ENCODE results near the gene STX8. TPM values are rescaled to one million over a fixed set of nuclear protein-coding genes. Genes with fewer than 3 reads are reported as not detected.

Gene STX8
- 101 and 108 TPM in 2 replicates for total RNA-seq

GRCh38 chr17:9575381-9576101 lies at the start of gene STX8:
Gene STX8, minus strand, starts transcription at chr17:9575820. Its CDS starts 12 bp downstream, at chr17:9575808.

GRCh38 chr17:9576521-9577372 lies 1.1 kb upstream of the STX8 start, which contains the start of gene CFAP52:
Gene CFAP52, plus strand, starts transcription at chr17:9576642. Its CDS starts 54 bp downstream, at chr17:9576696.

Other genes with a start within 250 kb of the STX8 start
- 0.63 and 1.0 TPM in 2 replicates for gene CFAP52, start 822 bp upstream of the STX8 start, total RNA-seq
- 0.09 TPM in 1 of 2 replicates, not detected in the other for gene USP43, start 69.7 kb upstream of the STX8 start, total RNA-seq
- gene DHRS7C, start 215.8 kb upstream of the STX8 start, total RNA-seq: not detected in 2 replicates
- not detected in 2 replicates for gene GSG1L2, start 246.3 kb upstream of the STX8 start, total RNA-seq